PC-3 (cell line): Measurements from ENCODE around the gene APH1B.

Experiments
- CTCF ChIP-seq: fragments of 300-600 bp; sonication (generic); conservative IDR thresholded peaks from 2 replicates; pipeline ENCODE4 v1.5.1; 2017; ENCODE audit warnings: antibody characterized with exemption, low read depth, mild to moderate bottlenecking, low read length
- EZH2 ChIP-seq: fragments of 300-600 bp; sonication (generic); IDR thresholded peaks from one replicate; pipeline ENCODE4 v1.6.1; 2017; ENCODE audit warnings: antibody characterized with exemption, mild to moderate bottlenecking, low read length; ENCODE audit not compliant: unreplicated experiment

- TF ChIP-seq CTCF = no peak
- no peak for TF ChIP-seq EZH2
These were observed 40.9 kb downstream of the APH1B start for GRCh38 chr15:63318344-63318743.
